Adrenal gland (tissue), 19 donors: ENCODE data around the gene KBTBD3. TPM values are rescaled to one million over a fixed set of nuclear protein-coding genes. Genes with fewer than 3 reads are reported as not detected.
A peak's percentile ranks its signal among the peaks of the same experiment; 100 is the strongest.

Experiments
- DNase-seq, 7 donors: peaks; one replicate each; pipeline ENCODE4 v3.0.0-alpha.2; 2019 to 2020
- H3K27ac ChIP-seq, 5 donors: fragments of 200-600 bp; sonication (generic) in 4 of 5; 1 replicate in 3 of 5; 2 replicates in 2 of 5; pipeline versions ENCODE4 v1.5.1 to v1.8.0; 2016 to 2020; ENCODE audit warnings: mild to moderate bottlenecking in 1 of 5
- H3K27me3 ChIP-seq: fragments of 200-600 bp; 2 replicates; pipeline ENCODE4 v1.8.0; 2021
- H3K36me3 ChIP-seq, 2 donors: fragments of 200-600 bp; replicated peaks in 1 of 2; 1 replicate in 1 of 2; 2 replicates in 1 of 2; pipeline versions ENCODE4 v1.5.1 to v1.8.0; 2018 to 2022
- H3K4me1 ChIP-seq, 2 donors: fragments of 200-600 bp; replicated peaks in 1 of 2; 1 replicate in 1 of 2; 2 replicates in 1 of 2; pipeline versions ENCODE4 v1.5.1 to v1.8.0; 2018 to 2021
- H3K4me3 ChIP-seq, 4 donors: fragments of 200-600 bp; sonication (generic) in 3 of 4; one replicate each; pipeline ENCODE4 v1.5.1; 2016 to 2018
- H3K9me3 ChIP-seq, 3 donors: fragments of 200-600 bp; sonication (generic) in 1 of 3; replicated peaks in 1 of 3; 1 replicate in 2 of 3; 2 replicates in 1 of 3; pipeline versions ENCODE4 v1.5.1 to v1.8.0; 2016 to 2021
- CTCF ChIP-seq, 6 experiments: fragments of 450-650 bp in 4 of 6; fragments of 200-600 bp in 2 of 6; sonication (generic) in 1 of 6; IDR thresholded peaks; 1 replicate in 5 of 6; 2 replicates in 1 of 6; pipeline versions ENCODE4 v1.5.1 to v1.8.0; 2016 to 2021; ENCODE audit warnings: antibody characterized with exemption in 6 of 6, mild to moderate bottlenecking in 2 of 6, moderate library complexity in 1 of 6
- POLR2A ChIP-seq, 2 donors: fragments of 450-650 bp; IDR thresholded peaks; one replicate each; pipeline ENCODE4 v1.6.1; 2017; ENCODE audit warnings: antibody characterized with exemption in 2 of 2, mild to moderate bottlenecking in 2 of 2, moderate library complexity in 1 of 2
- WGBS, 4 donors: extraction: QIAGEN DNeasy Blood & Tissue Kit in 2 of 4; methylation state at CpG; one replicate each; pipeline versions ENCODE4 v1.1.5 to v1.1.7; 2013 to 2017; 5-methylcytosine and 5-hydroxymethylcytosine counted together
- intact Hi-C, 2 donors: fragments of 100-400 bp; cut with DNase I; formaldehyde crosslinking; loops; one replicate each; pipeline versions ENCODE4 v1.14.1 to v1.15.0; 2022 to 2023
- long read RNA-seq, 10 donors: library from polyadenylated mRNA in 3 of 10; unstranded in 2 of 10; stranded (forward) in 1 of 10; transcript quantifications; one replicate each; pipeline ENCODE4 v2.0.0 and lab custom pipeline, GENCODE V29; 2021 to 2026
- polyA plus RNA-seq, 3 donors: library from polyadenylated mRNA; stranded (reverse); fragments of 200-250 nt in 2 of 3; fragments of 350-450 nt in 1 of 3; fragmentation: Illumina TruSeq in 1 of 3; extraction: RNeasy Lipid Tissue Mini Kit (QIAGEN cat#74804) in 1 of 3; gene quantifications; one replicate each; pipeline ENCODE4 v1.2.3, GENCODE V29; 2013 to 2014
- total RNA-seq, 9 donors: library from RNA; depleted of rRNA in 4 of 9; stranded (reverse); fragments of >200 nt in 4 of 9; fragments of 120-200 nt in 1 of 9; fragmentation: NEBNext Ultra II Directional in 1 of 9; extraction: Animal tissue kit (Norgen Biotek cat#: 25700) in 1 of 9; gene quantifications; one replicate each; pipeline versions ENCODE4 v1.1.0 to v1.2.4, GENCODE V29; 2013 to 2023
- donor health status: healthy with polysubstance abuse.
- donor health status: Bipolar disorder and iron deficiency.
- donor health status: DM: yes; HTN: yes; CAD: no.
- donor health status: DM: no; HTN: no; CAD: no.
- donor health status: DM: no; HTN: no; CAD: no.
- donor health status: DM: yes; HTN: yes; CAD: no.

The KBTBD3 gene, protein sequence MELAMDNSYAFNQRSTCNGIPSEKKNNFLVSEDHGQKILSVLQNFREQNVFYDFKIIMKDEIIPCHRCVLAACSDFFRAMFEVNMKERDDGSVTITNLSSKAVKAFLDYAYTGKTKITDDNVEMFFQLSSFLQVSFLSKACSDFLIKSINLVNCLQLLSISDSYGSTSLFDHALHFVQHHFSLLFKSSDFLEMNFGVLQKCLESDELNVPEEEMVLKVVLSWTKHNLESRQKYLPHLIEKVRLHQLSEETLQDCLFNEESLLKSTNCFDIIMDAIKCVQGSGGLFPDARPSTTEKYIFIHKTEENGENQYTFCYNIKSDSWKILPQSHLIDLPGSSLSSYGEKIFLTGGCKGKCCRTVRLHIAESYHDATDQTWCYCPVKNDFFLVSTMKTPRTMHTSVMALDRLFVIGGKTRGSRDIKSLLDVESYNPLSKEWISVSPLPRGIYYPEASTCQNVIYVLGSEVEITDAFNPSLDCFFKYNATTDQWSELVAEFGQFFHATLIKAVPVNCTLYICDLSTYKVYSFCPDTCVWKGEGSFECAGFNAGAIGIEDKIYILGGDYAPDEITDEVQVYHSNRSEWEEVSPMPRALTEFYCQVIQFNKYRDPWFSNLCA
- total RNA-seq (10 to 100 TPM in 4 of 9 donors, 1 to 10 TPM in 4, under 1 TPM in 1; 0.97 to 13.3 (median 7.0) TPM), polyA plus RNA-seq (1 to 10 TPM; 3.6 to 7.2 (median 4.0) TPM)
- long read RNA-seq, donor 1, transcript KBTBD3-205 (4 exons, 2,682 nt): major isoform, 8 of 14 reads
- long read RNA-seq, donor 1, transcript KBTBD3-201 (3 exons, 3,751 nt): minor isoform, 5 of 14 reads
- long read RNA-seq, donor 1, partial matches to known transcripts: 0 of 14 reads
- long read RNA-seq, donor 1, other reads (novel, unspliced or antisense): 0 of 14 reads
- long read RNA-seq, donor 2, transcript KBTBD3-205 (4 exons, 2,682 nt): major isoform, 6 of 15 reads
- long read RNA-seq, donor 2, partial matches to known transcripts: 5 of 15 reads
- long read RNA-seq, donor 2, other reads (novel, unspliced or antisense): 0 of 15 reads
- long read RNA-seq, donor 3, partial matches to known transcripts: 0 of 8 reads
- long read RNA-seq, donor 3, other reads (novel, unspliced or antisense): 0 of 8 reads
- long read RNA-seq, donor 4, transcript KBTBD3-201 (3 exons, 3,751 nt): major isoform, 7 of 12 reads
- long read RNA-seq, donor 4, partial matches to known transcripts: 2 of 12 reads
- long read RNA-seq, donor 4, other reads (novel, unspliced or antisense): 0 of 12 reads
- long read RNA-seq, donor 5, transcript KBTBD3-205 (4 exons, 2,682 nt): major isoform, 7 of 15 reads
- long read RNA-seq, donor 5, partial matches to known transcripts: 2 of 15 reads
- long read RNA-seq, donor 5, other reads (novel, unspliced or antisense): 2 of 15 reads
- long read RNA-seq, donor 6, partial matches to known transcripts: 0 of 3 reads
- long read RNA-seq, donor 6, other reads (novel, unspliced or antisense): 0 of 3 reads
- long read RNA-seq, donor 7, partial matches to known transcripts: 0 of 2 reads
- long read RNA-seq, donor 7, other reads (novel, unspliced or antisense): 0 of 2 reads
- long read RNA-seq, donor 8, transcript KBTBD3-201 (3 exons, 3,751 nt): major isoform, 5 of 10 reads
- long read RNA-seq, donor 8, transcript KBTBD3-205 (4 exons, 2,682 nt): major isoform, 5 of 10 reads
- long read RNA-seq, donor 8, partial matches to known transcripts: 0 of 10 reads
- long read RNA-seq, donor 8, other reads (novel, unspliced or antisense): 0 of 10 reads
- long read RNA-seq, donor 9, transcript KBTBD3-205 (4 exons, 2,682 nt): major isoform, 6 of 11 reads
- long read RNA-seq, donor 9, transcript KBTBD3-201 (3 exons, 3,751 nt): minor isoform, 5 of 11 reads
- long read RNA-seq, donor 9, partial matches to known transcripts: 0 of 11 reads
- long read RNA-seq, donor 9, other reads (novel, unspliced or antisense): 0 of 11 reads
- long read RNA-seq, donor 10, partial matches to known transcripts: 61 of 64 reads
- long read RNA-seq, donor 10, other reads (novel, unspliced or antisense): 0 of 64 reads

DNA sequence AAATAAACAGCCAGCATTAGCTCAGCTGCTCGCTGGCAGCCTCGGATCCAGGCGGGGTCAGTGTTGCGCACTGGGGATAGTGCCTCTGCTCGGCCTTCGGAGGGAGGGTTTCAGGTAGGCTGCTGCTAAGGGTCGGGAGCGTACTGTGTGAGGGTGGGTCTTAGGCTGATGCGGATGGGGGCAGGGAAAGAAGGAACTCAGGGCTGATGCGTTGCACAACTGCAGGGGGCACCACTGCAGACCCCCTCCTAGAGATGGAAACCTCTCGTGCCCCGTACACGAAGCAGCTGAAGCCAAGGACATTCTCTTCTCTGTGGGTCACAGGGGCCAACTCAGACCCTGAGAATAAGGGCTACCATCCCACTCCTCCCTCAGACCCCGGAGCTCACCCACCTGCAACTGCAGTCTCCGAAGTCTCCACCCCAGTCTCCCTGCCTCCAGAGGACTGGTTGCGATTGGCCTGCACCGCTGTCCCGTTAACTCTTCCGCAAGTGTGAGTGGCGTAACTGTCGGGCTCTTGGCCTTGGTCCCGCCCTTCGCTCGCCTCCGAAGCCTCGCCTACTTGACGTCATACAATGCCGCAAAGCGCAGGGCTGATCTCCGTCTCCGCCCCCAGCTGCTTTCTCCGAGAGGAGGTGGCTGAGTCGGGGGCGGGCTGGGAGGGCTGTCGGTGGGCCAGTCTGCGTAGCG lies at the start of gene KBTBD3:
Gene KBTBD3, minus strand, starts transcription at position 429 of the 690 bp plus-strand sequence. CDS start 18,250 bp downstream, outside the sequence.
- WGBS, 4 donors: 0 to 1% (median 0%) methylated on average over 6 to 37 of the region's 37 CpGs
- TF ChIP-seq POLR2A (IDR thresholded peaks at IDR 0.05) (peak; percentile 94 to 99), CTCF (IDR thresholded peaks at IDR 0.05) (peak in 3 of 6 experiments; percentile 14 to 41 (median 28))
- Histone ChIP-seq H3K27me3 (no peaks in the 10 kb centered on the region), H3K9me3 (no peaks in the 10 kb centered on the region), H3K27ac (peak within 1 kb of the TSS; percentile 83 to 97 (median 97)), H3K4me3 (peak within 1 kb of the TSS; percentile 41 to 88 (median 70)), H3K36me3 (peaks cover 0 to 17% of the 10 kb centered on the region in 2 donors), H3K4me1 (peaks cover 6 to 35% of the 10 kb centered on the region in 2 donors)
- intact Hi-C loops: loop anchor here in 1 of 2 donors (10.0 kb wide), 1 partner anchor 52 kb away; the partner anchor contains the start of gene MSANTD4
- peak; percentile 99 to 100 (median 99) for DNase-seq

DNA sequence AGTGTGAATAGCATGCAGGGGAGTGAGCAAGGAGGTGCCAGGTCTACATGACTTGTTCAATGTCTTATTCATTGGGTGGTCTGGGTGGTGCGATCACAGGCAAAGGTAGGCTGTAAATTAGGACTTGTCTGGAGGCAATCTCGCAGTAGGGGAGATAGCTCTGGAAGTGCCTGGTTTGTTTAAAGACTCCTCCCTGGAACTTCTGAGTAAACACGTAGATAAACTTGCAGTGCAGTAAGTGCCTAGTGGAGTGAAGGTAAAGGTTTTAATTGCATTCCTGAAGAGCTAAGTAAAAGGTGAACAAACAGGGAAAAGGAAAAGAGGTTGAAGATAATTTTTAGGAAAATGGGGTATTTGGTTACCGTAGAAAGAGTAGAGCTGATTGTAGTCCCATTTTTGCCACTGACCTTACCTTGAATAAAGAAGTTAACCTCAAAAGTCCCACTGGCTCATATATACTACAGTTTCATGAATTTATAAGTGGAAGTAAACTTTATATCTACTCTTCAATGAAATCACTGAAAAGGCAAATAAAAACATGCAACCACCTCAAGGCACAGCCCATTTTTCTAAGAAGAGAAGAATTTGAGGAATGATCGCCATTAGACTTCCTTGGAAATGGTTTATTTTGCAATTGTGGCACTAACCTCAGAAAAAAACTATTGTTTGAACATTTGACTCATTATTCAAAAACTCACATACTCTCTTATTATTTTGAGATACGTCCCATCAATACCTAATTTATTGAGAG lies 44.6 kb upstream of the KBTBD3 start:
- Histone ChIP-seq H3K27ac (no peak overlapping the region), H3K4me3 (no peak overlapping the region), H3K4me1 (no peaks in the 10 kb centered on the region), H3K36me3 (no peaks in the 10 kb centered on the region), H3K9me3 (no peaks in the 10 kb centered on the region), H3K27me3 (no peaks in the 10 kb centered on the region)
- no peak for DNase-seq
- 67 to 71% (median 70%) methylated on average over 6 of the region's 6 CpGs for WGBS, 4 donors
- intact Hi-C loops: no loop called here
- TF ChIP-seq POLR2A (IDR thresholded peaks at IDR 0.05) (no peak), CTCF (IDR thresholded peaks at IDR 0.05) (no peak)
